ENCODE measurements around the gene E2F3. TPM values are rescaled to one million over a fixed set of nuclear protein-coding genes. Genes with fewer than 3 reads are reported as not detected.

Gene E2F3
- 7.7 TPM for total RNA-seq

GRCh38 chr6:20401205-20402091 is at the start of gene E2F3:
Gene E2F3 (plus strand): TSS chr6:20401879. CDS start chr6:20402233, 354 bp downstream.

GRCh38 chr6:20534295-20535262 is 132.9 kb downstream of the E2F3 start, which contains the start of gene CDKAL1:
Gene CDKAL1 (plus strand): TSS chr6:20534457. CDS start chr6:20546351, 11,894 bp downstream.

Small RNA genes within 50 kb of the gene (small RNA-seq; reads per million reads assigned to genes)
- gene RF00019 (ENCODE audit: low replicate concordance): not detected
- not detected for gene RNU6-141P (ENCODE audit: low replicate concordance)

Other genes with a start within 250 kb of the E2F3 start
- 29.0 TPM for gene MBOAT1, start 189.4 kb upstream of the E2F3 start, total RNA-seq
- 30.5 TPM for gene CDKAL1, start 132.6 kb downstream of the E2F3 start, total RNA-seq